Cortex of kidney (tissue), 1 donor: ENCODE measurements around the gene SMCP.

Experiments used
- DNase-seq: peaks from one replicate; lab custom pipeline; 2025; lab: John Stamatoyannopoulos, UW

SMCP gene

GRCh38 chr1:152878042-152878441, at the start of gene SMCP:
Gene SMCP, plus strand, starts transcription at chr1:152878322. Its CDS starts 6,101 bp downstream, at chr1:152884423.
- no peak for DNase-seq

- DNase-seq, result no peak
Observed at GRCh38 chr1:152836870-152837269, 41.3 kb upstream of the SMCP start.

GRCh38 chr1:152842556-152842955, 35.6 kb upstream of the SMCP start, which contains the start of gene LCE6A:
Gene LCE6A, plus strand, starts transcription at chr1:152842856. Its CDS starts 665 bp downstream, at chr1:152843521.
- DNase-seq, result no peak

GRCh38 chr1:152855661-152856060, 22.5 kb upstream of the SMCP start:
- no peak for DNase-seq

- no peak for DNase-seq
Observed at GRCh38 chr1:152858062-152858461, 20.1 kb upstream of the SMCP start.

GRCh38 chr1:152859696-152860095, 18.4 kb upstream of the SMCP start, which contains the start of gene LCE7A:
Gene LCE7A, plus strand, starts transcription at chr1:152859996. Its CDS starts 702 bp downstream, at chr1:152860698.
- no peak for DNase-seq

- DNase-seq, result no peak
Observed at GRCh38 chr1:152860129-152860528, 18.0 kb upstream of the SMCP start.

GRCh38 chr1:152861374-152861773, 16.7 kb upstream of the SMCP start:
- no peak for DNase-seq

GRCh38 chr1:152864443-152864842, 13.7 kb upstream of the SMCP start:
- DNase-seq, result no peak

GRCh38 chr1:152866321-152866720, 11.8 kb upstream of the SMCP start:
- DNase-seq, result no peak

GRCh38 chr1:152869808-152870419, 8.2 kb upstream of the SMCP start:
- no peak for DNase-seq

GRCh38 chr1:152870831-152871730, 7.0 kb upstream of the SMCP start:
- no peak for DNase-seq

GRCh38 chr1:152871731-152872126, 6.4 kb upstream of the SMCP start:
- no peak for DNase-seq

GRCh38 chr1:152873495-152873894, 4.6 kb upstream of the SMCP start:
- DNase-seq, result no peak

- DNase-seq, result no peak
Observed at GRCh38 chr1:152876827-152877226, 1.3 kb upstream of the SMCP start.

- no peak for DNase-seq
Observed at GRCh38 chr1:152879559-152880198, 1.6 kb downstream of the SMCP start.

GRCh38 chr1:152880316-152880715, 2.2 kb downstream of the SMCP start:
- DNase-seq, result no peak

GRCh38 chr1:152880907-152881306, 2.8 kb downstream of the SMCP start:
- DNase-seq, result no peak

GRCh38 chr1:152884085-152884484, 6.0 kb downstream of the SMCP start:
- no peak for DNase-seq

GRCh38 chr1:152884506-152884905, 6.4 kb downstream of the SMCP start:
- DNase-seq, result no peak

GRCh38 chr1:152884966-152885624, 7.0 kb downstream of the SMCP start:
- DNase-seq, result no peak

- DNase-seq, result no peak
Observed at GRCh38 chr1:152886085-152886484, 8.0 kb downstream of the SMCP start.
